ENCODE results near the gene AP2M1. TPM values are rescaled to one million over a fixed set of nuclear protein-coding genes. Genes with fewer than 3 reads are reported as not detected.
"Not testable (repeated sequence)": the region's sequence is repeated elsewhere in the genome, so short reads cannot be mapped to it uniquely, and the experiment has no call there.

Gene AP2M1
- total RNA-seq, 1 experiment from 2014 or later, result 667 TPM

- DNase-seq, result no peak
- Histone ChIP-seq H3K36me3 (replicated peaks; ENCODE audit: control insufficient read depth, insufficient read depth, low read length) (peaks cover 17% of the 10 kb centered on the region), H3K27me3 (ENCODE audit: control insufficient read depth, insufficient read depth, low read length) (no peaks in the 10 kb centered on the region), H3K4me3 (ENCODE audit: insufficient read depth, low read depth, low read length) (no peak overlapping the region)
Observed at GRCh38 chr3:184148076-184148475, 26.6 kb upstream of the AP2M1 start.

GRCh38 chr3:184149123-184149522, 25.5 kb upstream of the AP2M1 start:
- Histone ChIP-seq H3K27me3 (ENCODE audit: control insufficient read depth, insufficient read depth, low read length) (no peaks in the 10 kb centered on the region), H3K4me3 (ENCODE audit: insufficient read depth, low read depth, low read length) (no peak overlapping the region), H3K36me3 (replicated peaks; ENCODE audit: control insufficient read depth, insufficient read depth, low read length) (peaks cover 8% of the 10 kb centered on the region)
- DNase-seq, result no peak

- H3K4me3 ChIP-seq (ENCODE audit: insufficient read depth, low read depth, low read length); DNase-seq; H3K27me3 ChIP-seq (ENCODE audit: control insufficient read depth, insufficient read depth, low read length); H3K36me3 ChIP-seq (replicated peaks; ENCODE audit: control insufficient read depth, insufficient read depth, low read length): not testable (repeated sequence)
Observed at GRCh38 chr3:184149770-184150169, 24.9 kb upstream of the AP2M1 start.

- DNase-seq, result peak; percentile 96
- Histone ChIP-seq H3K27me3 (ENCODE audit: control insufficient read depth, insufficient read depth, low read length) (no peaks in the 10 kb centered on the region), H3K36me3 (replicated peaks; ENCODE audit: control insufficient read depth, insufficient read depth, low read length) (no peaks in the 10 kb centered on the region), H3K4me3 (ENCODE audit: insufficient read depth, low read depth, low read length) (peak within 1 kb of the TSS; percentile 97)
Observed at GRCh38 chr3:184154885-184155643, 19.6 kb upstream of the AP2M1 start, which contains the start of gene DVL3. DVL3 (plus strand) TSS chr3:184155377; CDS start chr3:184155636, 259 bp downstream.

- Histone ChIP-seq H3K27me3 (ENCODE audit: control insufficient read depth, insufficient read depth, low read length) (no peaks in the 10 kb centered on the region), H3K4me3 (ENCODE audit: insufficient read depth, low read depth, low read length) (peak overlapping the region; percentile 97), H3K36me3 (replicated peaks; ENCODE audit: control insufficient read depth, insufficient read depth, low read length) (no peaks in the 10 kb centered on the region)
- peak; percentile 80 for DNase-seq
Observed at GRCh38 chr3:184155644-184156521, 18.8 kb upstream of the AP2M1 start.

- Histone ChIP-seq H3K4me3 (ENCODE audit: insufficient read depth, low read depth, low read length) (peak overlapping the region; percentile 97), H3K36me3 (replicated peaks; ENCODE audit: control insufficient read depth, insufficient read depth, low read length) (no peaks in the 10 kb centered on the region), H3K27me3 (ENCODE audit: control insufficient read depth, insufficient read depth, low read length) (no peaks in the 10 kb centered on the region)
- peak; percentile 89 for DNase-seq
Observed at GRCh38 chr3:184156522-184156955, 18.1 kb upstream of the AP2M1 start.

- Histone ChIP-seq H3K27me3 (ENCODE audit: control insufficient read depth, insufficient read depth, low read length) (no peaks in the 10 kb centered on the region), H3K4me3 (ENCODE audit: insufficient read depth, low read depth, low read length) (peak overlapping the region; percentile 97), H3K36me3 (replicated peaks; ENCODE audit: control insufficient read depth, insufficient read depth, low read length) (no peaks in the 10 kb centered on the region)
- DNase-seq, result peak; percentile 50
Observed at GRCh38 chr3:184157206-184157605, 17.4 kb upstream of the AP2M1 start.

GRCh38 chr3:184158404-184158803, 16.3 kb upstream of the AP2M1 start:
- Histone ChIP-seq H3K4me3 (ENCODE audit: insufficient read depth, low read depth, low read length) (no peak overlapping the region), H3K27me3 (ENCODE audit: control insufficient read depth, insufficient read depth, low read length) (no peaks in the 10 kb centered on the region), H3K36me3 (replicated peaks; ENCODE audit: control insufficient read depth, insufficient read depth, low read length) (no peaks in the 10 kb centered on the region; the same call in 1 of the 2 replicates)
- DNase-seq, result peak; percentile 36

GRCh38 chr3:184160456-184160855, 14.2 kb upstream of the AP2M1 start:
- Histone ChIP-seq H3K36me3 (replicated peaks; ENCODE audit: control insufficient read depth, insufficient read depth, low read length) (peaks cover 10% of the 10 kb centered on the region), H3K27me3 (ENCODE audit: control insufficient read depth, insufficient read depth, low read length) (no peaks in the 10 kb centered on the region), H3K4me3 (ENCODE audit: insufficient read depth, low read depth, low read length) (no peak overlapping the region)
- DNase-seq, result peak; percentile 19

GRCh38 chr3:184162571-184163070, 12.0 kb upstream of the AP2M1 start:
- H3K27me3 ChIP-seq (ENCODE audit: control insufficient read depth, insufficient read depth, low read length), result not testable (repeated sequence)

GRCh38 chr3:184164648-184165330, 9.9 kb upstream of the AP2M1 start:
- peak; percentile 45 for DNase-seq
- peaks cover 39% of the 10 kb centered on the region for H3K36me3 ChIP-seq (replicated peaks; ENCODE audit: control insufficient read depth, insufficient read depth, low read length)
- no peaks in the 10 kb centered on the region for H3K27me3 ChIP-seq (ENCODE audit: control insufficient read depth, insufficient read depth, low read length)
- H3K4me3 ChIP-seq (ENCODE audit: insufficient read depth, low read depth, low read length), result no peak overlapping the region

More at GRCh38 chr3:184162571-184163070, 12.0 kb upstream of the AP2M1 start:
- H3K36me3 ChIP-seq (replicated peaks; ENCODE audit: control insufficient read depth, insufficient read depth, low read length), result peaks cover 23% of the 10 kb centered on the region
- not testable (repeated sequence) for H3K4me3 ChIP-seq (ENCODE audit: insufficient read depth, low read depth, low read length); DNase-seq

- Histone ChIP-seq H3K4me3 (ENCODE audit: insufficient read depth, low read depth, low read length) (no peak overlapping the region), H3K27me3 (ENCODE audit: control insufficient read depth, insufficient read depth, low read length) (no peaks in the 10 kb centered on the region), H3K36me3 (replicated peaks; ENCODE audit: control insufficient read depth, insufficient read depth, low read length) (peaks cover 39% of the 10 kb centered on the region)
- DNase-seq, result no peak
Observed at GRCh38 chr3:184165543-184165942, 9.1 kb upstream of the AP2M1 start.

GRCh38 chr3:184166671-184167070, 8.0 kb upstream of the AP2M1 start:
- DNase-seq, result peak; percentile 12
- Histone ChIP-seq H3K27me3 (ENCODE audit: control insufficient read depth, insufficient read depth, low read length) (no peaks in the 10 kb centered on the region), H3K36me3 (replicated peaks; ENCODE audit: control insufficient read depth, insufficient read depth, low read length) (peaks cover 43% of the 10 kb centered on the region), H3K4me3 (ENCODE audit: insufficient read depth, low read depth, low read length) (no peak overlapping the region)

- H3K36me3 ChIP-seq (replicated peaks; ENCODE audit: control insufficient read depth, insufficient read depth, low read length), result peaks cover 45% of the 10 kb centered on the region
- no peak overlapping the region for H3K4me3 ChIP-seq (ENCODE audit: insufficient read depth, low read depth, low read length)
- H3K27me3 ChIP-seq (ENCODE audit: control insufficient read depth, insufficient read depth, low read length), result no peaks in the 10 kb centered on the region
- DNase-seq, result peak; percentile 13
Observed at GRCh38 chr3:184167786-184168185, 6.9 kb upstream of the AP2M1 start.
